IPS-NIHi11 (cell line): Measurements from ENCODE around the gene NOSIP.
A peak's percentile ranks its signal among the peaks of the same experiment; 100 is the strongest.

Experiments used
- DNase-seq: peaks from one replicate; pipeline ENCODE4 v3.0.0; 2012; ENCODE audit warnings: mixed read lengths, low spot score

Gene NOSIP

GRCh38 chr19:49594993-49595818 is 14.8 kb upstream of the NOSIP start:
- no peak for DNase-seq

- no peak for DNase-seq
These were observed 14.0 kb upstream of the NOSIP start for GRCh38 chr19:49594157-49594992.

GRCh38 chr19:49593233-49594113 is 13.1 kb upstream of the NOSIP start:
- peak; percentile 100 for DNase-seq

- no peak for DNase-seq
These were observed 12.3 kb upstream of the NOSIP start for GRCh38 chr19:49592486-49593232.

- DNase-seq, result peak; percentile 41
These were observed 11.6 kb upstream of the NOSIP start for GRCh38 chr19:49591731-49592485.

- peak; percentile 73 for DNase-seq
These were observed 10.8 kb upstream of the NOSIP start, which contains the start of gene PRR12 for GRCh38 chr19:49590971-49591730. TSS of gene PRR12 (plus strand) at chr19:49591182. CDS start at chr19:49591655, 473 bp downstream.

- peak; percentile 93 for DNase-seq
These were observed 10.0 kb upstream of the NOSIP start for GRCh38 chr19:49590071-49590970.

- DNase-seq, result no peak
These were observed 9.1 kb upstream of the NOSIP start for GRCh38 chr19:49589502-49589905.

- no peak for DNase-seq
These were observed 8.2 kb upstream of the NOSIP start for GRCh38 chr19:49588365-49589122.

- DNase-seq, result no peak
These were observed 6.9 kb upstream of the NOSIP start for GRCh38 chr19:49587227-49587626.

GRCh38 chr19:49585023-49585422 is 4.7 kb upstream of the NOSIP start:
- peak; percentile 50 for DNase-seq

GRCh38 chr19:49583239-49583638 is 2.9 kb upstream of the NOSIP start:
- DNase-seq, result no peak

- DNase-seq, result no peak
These were observed 702 bp upstream of the NOSIP start, which contains the start of gene PRRG2 for GRCh38 chr19:49581007-49581508. TSS of gene PRRG2 (plus strand) at chr19:49581316. CDS start at chr19:49583220, 1,904 bp downstream.

GRCh38 chr19:49579947-49580263 is 451 bp downstream of the NOSIP start:
- no peak for DNase-seq

GRCh38 chr19:49579193-49579592 is 1.2 kb downstream of the NOSIP start:
- DNase-seq, result no peak

GRCh38 chr19:49574206-49574755 is 6.1 kb downstream of the NOSIP start:
- DNase-seq, result no peak

- DNase-seq, result no peak
These were observed 6.9 kb downstream of the NOSIP start for GRCh38 chr19:49573425-49573824.
